ENCODE results near the gene MMP25. TPM values are rescaled to one million over a fixed set of nuclear protein-coding genes. Genes with fewer than 3 reads are reported as not detected.

MMP25 gene
- total RNA-seq, 1 experiment from 2014 or later = 0.51 TPM

- peaks cover 12% of the 10 kb centered on the region for H3K79me2 ChIP-seq (ENCODE audit: low read length)
- no peaks in the 10 kb centered on the region for H4K20me1 ChIP-seq (ENCODE audit: low read length)
- peak within 1 kb of the TSS; percentile 91 for H3K9ac ChIP-seq (ENCODE audit: low read length)
- intact Hi-C loops (cut with micrococcal nuclease) = loop anchor here (1.0 kb wide), 1 partner anchor 44 kb away; the partner anchor contains the start of gene PKMYT1
- no peaks in the 10 kb centered on the region for H3K9me2 ChIP-seq (replicated peaks; ENCODE audit: low read length)
- BruUV-seq (replicated peaks) = TSS peak; percentile 1
- CTCF ChIA-PET = interaction anchor here (0.5 to 1.8 kb wide), 3 partner anchors 8 to 14 kb away, joined by 3 to 6 read pairs (median 3); no protein-coding TSS in a partner anchor
- peak within 1 kb of the TSS; percentile 99 for H3K4me2 ChIP-seq (ENCODE audit: low read length)
- H3K27me3 ChIP-seq (ENCODE audit: low read length) = no peaks in the 10 kb centered on the region
- H3F3A ChIP-seq (ENCODE audit: low read length, unreplicated experiment) = no peaks in the 10 kb centered on the region
- H3K27ac ChIP-seq (ENCODE audit: low read length) = peak within 1 kb of the TSS; percentile 100
- POLR2A ChIA-PET (ENCODE audit: unreplicated experiment) = interaction anchor here (0.6 kb wide), 2 partner anchors 367 to 1409 kb away, joined by 3 to 5 read pairs; no protein-coding TSS in a partner anchor
- H3K4me1 ChIP-seq (ENCODE audit: insufficient read depth, low read length) = peaks cover 23% of the 10 kb centered on the region
- no peak for TF ChIP-seq CTCF (conservative IDR thresholded peaks at IDR 0.05; ENCODE audit: low read depth, low read length)
- TF ChIP-seq EZH2phosphoT487 (IDR thresholded peaks at IDR 0.05; ENCODE audit: borderline replicate concordance, low read length) = no peak
- no peak for TF ChIP-seq EZH2 (IDR thresholded peaks at IDR 0.05; ENCODE audit: low read length, unreplicated experiment)
- peak; percentile 35 for ATAC-seq
- no peak within 1 kb of the TSS for H2AFZ ChIP-seq (ENCODE audit: low read length)
- peak; percentile 96 for DNase-seq
- H3K36me3 ChIP-seq (ENCODE audit: low read depth, low read length) = peaks cover 10% of the 10 kb centered on the region
- no peaks in the 10 kb centered on the region for H3K9me3 ChIP-seq (ENCODE audit: low read length)
- H3K4me3 ChIP-seq (ENCODE audit: low read length) = peak within 1 kb of the TSS; percentile 94
Observed at GRCh38 chr16:3023669-3024478, 22.5 kb upstream of the MMP25 start, which contains the start of the genes HCFC1R1 and THOC6. Gene HCFC1R1, minus strand, starts transcription at chr16:3023942. Its CDS starts 1 bp downstream, at chr16:3023941. Gene THOC6, plus strand, starts transcription at chr16:3024035. Its CDS starts 292 bp downstream, at chr16:3024327.

GRCh38 chr16:3025032-3026002 lies 21.0 kb upstream of the MMP25 start:
- TF ChIP-seq EZH2phosphoT487 (IDR thresholded peaks at IDR 0.05; ENCODE audit: borderline replicate concordance, low read length) = no peak
- TF ChIP-seq CTCF (conservative IDR thresholded peaks at IDR 0.05; ENCODE audit: low read depth, low read length) = no peak
- no peak for TF ChIP-seq EZH2 (IDR thresholded peaks at IDR 0.05; ENCODE audit: low read length, unreplicated experiment)
- no peaks in the 10 kb centered on the region for H3F3A ChIP-seq (ENCODE audit: low read length, unreplicated experiment)
- ChIA-PET POLR2A (ENCODE audit: unreplicated experiment) (no interaction called here), CTCF (no interaction called here)
- H4K20me1 ChIP-seq (ENCODE audit: low read length) = no peaks in the 10 kb centered on the region
- peaks cover 10% of the 10 kb centered on the region for H3K36me3 ChIP-seq (ENCODE audit: low read depth, low read length)
- H3K9me2 ChIP-seq (replicated peaks; ENCODE audit: low read length) = no peaks in the 10 kb centered on the region
- ATAC-seq (no peak), DNase-seq (no peak)
- no peak overlapping the region for H2AFZ ChIP-seq (ENCODE audit: low read length)
- H3K9ac ChIP-seq (ENCODE audit: low read length) = no peak overlapping the region
- H3K79me2 ChIP-seq (ENCODE audit: low read length) = peaks cover 12% of the 10 kb centered on the region
- intact Hi-C loops (cut with micrococcal nuclease) = no loop called here
- H3K27me3 ChIP-seq (ENCODE audit: low read length) = no peaks in the 10 kb centered on the region
- no TSS peak for BruUV-seq (replicated peaks)
- peaks cover 23% of the 10 kb centered on the region for H3K4me1 ChIP-seq (ENCODE audit: insufficient read depth, low read length)
- H3K9me3 ChIP-seq (ENCODE audit: low read length) = no peaks in the 10 kb centered on the region
- H3K4me3 ChIP-seq (ENCODE audit: low read length) = no peak overlapping the region
- H3K4me2 ChIP-seq (ENCODE audit: low read length) = no peak overlapping the region
- no peak overlapping the region for H3K27ac ChIP-seq (ENCODE audit: low read length)

Data from PC-3 (cell line).